HUES48 (cell line): Measurements from ENCODE around the gene SYNPO2L.
"Not testable (repeated sequence)": the region's sequence is repeated elsewhere in the genome, so short reads cannot be mapped to it uniquely, and the experiment has no call there.

Experiments used
- H3K27ac ChIP-seq: one replicate; pipeline ENCODE4 v1.7.0; 2013; ENCODE audit warnings: low read depth, low read length, inconsistent platforms
- H3K27me3 ChIP-seq: 2 replicates; pipeline ENCODE4 v1.6.1; 2013; ENCODE audit warnings: mild to moderate bottlenecking, low read length; ENCODE audit not compliant: control insufficient read depth, insufficient read depth
- H3K36me3 ChIP-seq: 2 replicates; pipeline ENCODE4 v1.6.1; 2013; ENCODE audit warnings: low read length; ENCODE audit not compliant: control insufficient read depth, insufficient read depth
- H3K4me1 ChIP-seq: 2 replicates; pipeline ENCODE4 v1.6.1; 2013; ENCODE audit warnings: mild to moderate bottlenecking, low read length; ENCODE audit not compliant: control insufficient read depth, insufficient read depth
- H3K4me3 ChIP-seq: 2 replicates; pipeline ENCODE4 v1.5.1; 2013; ENCODE audit warnings: mild to moderate bottlenecking, low read depth, low read length
- H3K9ac ChIP-seq: 2 replicates; pipeline ENCODE4 v1.6.1; 2013; ENCODE audit warnings: mild to moderate bottlenecking, low read depth, low read length, moderate library complexity
- H3K9me3 ChIP-seq: 2 replicates; pipeline ENCODE4 v1.6.1; 2013; ENCODE audit warnings: low read length; ENCODE audit not compliant: control insufficient read depth, insufficient read depth

Gene SYNPO2L

DNA sequence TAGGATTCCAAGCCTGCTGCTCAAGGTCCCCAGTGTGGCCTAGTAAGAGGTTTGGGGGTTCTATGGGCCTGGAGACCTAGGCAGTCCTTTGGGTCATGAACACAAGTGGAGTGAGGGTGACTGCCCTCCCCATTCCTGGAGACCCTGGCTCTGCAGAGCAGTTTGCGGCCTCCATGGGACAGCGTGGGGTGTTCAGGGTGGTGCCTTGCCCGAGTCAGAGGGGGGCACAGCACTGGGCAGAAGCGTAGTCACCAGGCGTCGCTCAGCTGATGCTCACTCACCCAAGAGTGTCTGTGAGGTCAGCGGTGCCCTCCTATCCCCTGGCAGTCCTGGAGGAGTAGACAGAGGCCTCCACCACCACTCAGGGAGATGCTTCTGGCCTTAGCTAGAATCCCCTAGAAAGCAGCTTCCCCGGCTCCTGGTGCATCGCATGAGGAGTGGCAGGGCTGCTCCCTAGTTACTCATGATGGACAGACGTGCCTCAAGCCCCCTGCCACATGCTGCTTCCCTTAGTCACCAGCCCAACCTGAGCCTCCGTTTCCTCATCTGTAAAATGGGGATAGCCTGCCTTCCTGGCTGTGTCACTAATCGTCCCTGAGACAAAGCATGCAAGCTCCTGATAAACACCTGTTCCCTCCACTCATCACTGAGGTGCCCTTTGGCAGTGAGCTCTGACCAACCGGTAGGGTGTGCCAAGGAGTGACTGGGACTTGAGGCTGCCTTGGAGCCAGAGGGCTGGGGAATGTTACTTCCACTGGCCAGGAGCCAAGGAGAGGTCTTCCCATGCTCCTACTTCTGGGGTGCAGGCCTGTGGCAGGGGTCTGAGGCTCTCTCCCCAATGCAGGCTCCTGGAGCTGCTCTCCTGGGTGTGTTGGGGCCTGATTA lies 8.6 kb upstream of the SYNPO2L start:
- H3K4me3 ChIP-seq, H3K4me1 ChIP-seq, H3K9ac ChIP-seq, H3K36me3 ChIP-seq, H3K9me3 ChIP-seq, H3K27me3 ChIP-seq, H3K27ac ChIP-seq: not testable (repeated sequence)

DNA sequence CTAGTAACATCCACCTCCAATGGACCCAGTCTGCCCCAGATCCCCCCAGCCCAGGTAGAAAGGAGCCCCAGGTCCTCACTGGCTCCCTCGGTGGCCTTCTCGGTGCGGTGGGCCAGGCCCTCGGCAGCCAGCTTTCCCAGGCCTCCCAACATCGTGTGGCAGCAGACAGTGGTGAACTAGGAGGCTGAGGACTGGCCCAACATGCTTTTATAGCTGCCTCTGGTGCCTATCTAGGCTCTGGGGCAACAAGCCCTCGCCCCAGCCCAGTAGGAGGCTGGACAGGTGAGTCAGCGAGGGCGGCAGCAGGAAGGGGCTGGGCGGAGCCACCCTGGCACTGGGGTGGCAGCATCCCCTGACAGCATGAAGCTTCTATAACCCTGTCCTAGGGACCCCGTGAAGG lies 7.8 kb upstream of the SYNPO2L start:
- not testable (repeated sequence) for H3K4me3 ChIP-seq, H3K27me3 ChIP-seq, H3K4me1 ChIP-seq, H3K27ac ChIP-seq, H3K9me3 ChIP-seq, H3K36me3 ChIP-seq, H3K9ac ChIP-seq

- H3K27ac ChIP-seq, H3K9me3 ChIP-seq, H3K4me1 ChIP-seq, H3K27me3 ChIP-seq, H3K4me3 ChIP-seq, H3K9ac ChIP-seq, H3K36me3 ChIP-seq: not testable (repeated sequence)
Observed at GRCh38 chr10:73662705-73663104, 6.9 kb upstream of the SYNPO2L start.

DNA sequence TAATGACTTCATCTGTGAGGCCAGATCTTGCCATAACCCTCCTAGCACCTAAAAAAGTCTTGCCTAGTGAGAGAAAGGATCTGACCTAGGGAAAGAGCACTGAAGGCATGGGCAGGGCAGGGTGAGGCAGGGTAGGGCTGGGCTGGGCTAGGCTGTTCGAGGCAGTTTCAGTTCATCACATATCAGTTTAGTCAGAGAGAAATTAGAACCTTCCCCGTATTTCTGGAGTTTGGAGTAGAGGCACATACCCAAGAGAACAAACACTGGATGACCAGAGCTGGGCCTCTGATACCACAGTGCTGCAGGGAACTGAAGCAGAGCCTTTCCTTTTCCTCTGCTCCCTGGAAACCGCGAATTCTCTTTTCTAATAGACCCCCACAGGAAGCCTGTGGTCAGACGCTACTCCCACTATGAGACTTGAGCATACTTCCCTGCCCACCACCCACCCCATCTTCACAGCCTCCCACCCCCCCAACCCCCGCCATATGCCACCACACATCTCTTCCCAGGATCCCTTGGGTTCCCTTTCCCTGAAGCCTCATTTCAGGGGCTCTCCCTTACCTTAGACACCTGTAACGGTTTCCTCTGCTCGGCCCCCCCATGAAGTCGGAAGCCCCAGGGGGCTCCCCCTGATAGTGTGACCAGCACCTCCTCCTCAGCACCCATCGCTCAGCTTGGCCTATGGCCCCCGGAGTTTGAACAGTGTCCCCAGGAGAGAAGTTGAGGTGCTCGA lies 406 bp downstream of the SYNPO2L start:
- H3K36me3 ChIP-seq, result no peaks in the 10 kb centered on the region
- no peaks in the 10 kb centered on the region for H3K27me3 ChIP-seq
- no peaks in the 10 kb centered on the region for H3K4me1 ChIP-seq
- H3K27ac ChIP-seq, result no peak overlapping the region
- no peak overlapping the region for H3K9ac ChIP-seq
- H3K4me3 ChIP-seq, result no peak overlapping the region
- H3K9me3 ChIP-seq, result no peaks in the 10 kb centered on the region

DNA sequence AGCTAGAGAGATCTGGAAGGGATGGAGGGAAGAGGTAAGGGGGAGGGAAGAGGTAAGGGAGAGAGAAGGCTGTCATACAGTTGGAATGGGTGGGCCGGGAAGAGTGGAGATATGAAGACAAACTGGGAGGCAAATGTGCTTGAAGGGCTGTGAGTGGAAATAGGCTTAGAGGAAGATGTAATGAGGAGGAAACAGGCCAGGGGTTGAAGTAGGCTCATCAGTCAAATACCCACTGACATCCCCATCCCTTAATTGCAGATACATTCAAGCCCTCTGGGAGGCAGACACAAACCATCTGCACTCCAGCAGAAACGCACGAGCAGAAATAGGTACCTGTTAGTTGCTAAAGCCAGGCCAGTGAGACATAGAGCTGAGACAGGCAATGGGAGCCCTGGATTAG lies 2.1 kb downstream of the SYNPO2L start:
- Histone ChIP-seq H3K4me3 (no peak overlapping the region), H3K36me3 (no peaks in the 10 kb centered on the region), H3K9me3 (no peaks in the 10 kb centered on the region), H3K27ac (no peak overlapping the region), H3K4me1 (peaks cover 2% of the 10 kb centered on the region; the same call in 1 of the 2 replicates), H3K27me3 (no peaks in the 10 kb centered on the region), H3K9ac (no peak overlapping the region)

GRCh38 chr10:73653195-73653594 lies 2.6 kb downstream of the SYNPO2L start:
- H3K9ac ChIP-seq, result no peak overlapping the region
- peaks cover 3% of the 10 kb centered on the region; the same call in 1 of the 2 replicates for H3K4me1 ChIP-seq
- no peaks in the 10 kb centered on the region for H3K36me3 ChIP-seq
- H3K4me3 ChIP-seq, result no peak overlapping the region
- no peaks in the 10 kb centered on the region for H3K9me3 ChIP-seq
- H3K27ac ChIP-seq, result no peak overlapping the region
- H3K27me3 ChIP-seq, result no peaks in the 10 kb centered on the region

GRCh38 chr10:73650537-73651331 lies 5.1 kb downstream of the SYNPO2L start:
- no peak overlapping the region for H3K27ac ChIP-seq
- H3K4me1 ChIP-seq, result peaks cover 13% of the 10 kb centered on the region
- H3K9me3 ChIP-seq, result no peaks in the 10 kb centered on the region
- H3K9ac ChIP-seq, result no peak overlapping the region
- no peaks in the 10 kb centered on the region for H3K27me3 ChIP-seq
- H3K4me3 ChIP-seq, result no peak overlapping the region
- no peaks in the 10 kb centered on the region for H3K36me3 ChIP-seq

GRCh38 chr10:73649876-73650536 lies 5.8 kb downstream of the SYNPO2L start:
- no peaks in the 10 kb centered on the region for H3K27me3 ChIP-seq
- no peak overlapping the region for H3K4me3 ChIP-seq
- no peaks in the 10 kb centered on the region for H3K36me3 ChIP-seq
- H3K27ac ChIP-seq, result no peak overlapping the region
- no peaks in the 10 kb centered on the region for H3K9me3 ChIP-seq
- no peak overlapping the region for H3K9ac ChIP-seq
- H3K4me1 ChIP-seq, result peaks cover 13% of the 10 kb centered on the region

GRCh38 chr10:73648975-73649829 lies 6.6 kb downstream of the SYNPO2L start:
- no peak overlapping the region for H3K4me3 ChIP-seq
- no peaks in the 10 kb centered on the region for H3K9me3 ChIP-seq
- H3K27ac ChIP-seq, result no peak overlapping the region
- no peaks in the 10 kb centered on the region for H3K36me3 ChIP-seq
- H3K27me3 ChIP-seq, result no peaks in the 10 kb centered on the region
- no peak overlapping the region for H3K9ac ChIP-seq
- H3K4me1 ChIP-seq, result peaks cover 13% of the 10 kb centered on the region
